ENCODE results near the gene ABCG4. TPM values are rescaled to one million over a fixed set of nuclear protein-coding genes. Genes with fewer than 3 reads are reported as not detected.

ABCG4 gene
- total and polyA plus RNA-seq, 2 experiments from 2014 or later = 2.4 to 3.2 TPM

DNA sequence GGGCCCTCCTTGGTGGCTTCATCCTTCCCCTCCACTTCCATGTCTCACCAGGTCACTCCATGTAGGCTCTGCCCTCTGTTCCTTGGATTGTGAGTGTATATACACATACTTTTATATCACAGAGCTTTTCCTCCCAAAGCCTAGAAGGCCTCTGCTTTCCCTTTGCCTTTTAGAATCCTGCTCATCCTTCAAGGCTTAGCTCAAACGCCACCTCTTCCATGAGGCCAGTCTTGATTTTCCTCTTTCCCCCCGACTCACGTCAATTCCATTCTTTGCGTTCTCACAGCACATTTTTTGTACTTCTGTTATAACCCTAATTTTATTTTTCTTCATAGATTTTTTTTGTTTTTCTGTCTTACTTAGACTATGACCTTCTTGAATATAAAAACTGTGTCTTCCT lies 3.8 kb downstream of the ABCG4 start:
- TF ChIP-seq, protein P1, sequence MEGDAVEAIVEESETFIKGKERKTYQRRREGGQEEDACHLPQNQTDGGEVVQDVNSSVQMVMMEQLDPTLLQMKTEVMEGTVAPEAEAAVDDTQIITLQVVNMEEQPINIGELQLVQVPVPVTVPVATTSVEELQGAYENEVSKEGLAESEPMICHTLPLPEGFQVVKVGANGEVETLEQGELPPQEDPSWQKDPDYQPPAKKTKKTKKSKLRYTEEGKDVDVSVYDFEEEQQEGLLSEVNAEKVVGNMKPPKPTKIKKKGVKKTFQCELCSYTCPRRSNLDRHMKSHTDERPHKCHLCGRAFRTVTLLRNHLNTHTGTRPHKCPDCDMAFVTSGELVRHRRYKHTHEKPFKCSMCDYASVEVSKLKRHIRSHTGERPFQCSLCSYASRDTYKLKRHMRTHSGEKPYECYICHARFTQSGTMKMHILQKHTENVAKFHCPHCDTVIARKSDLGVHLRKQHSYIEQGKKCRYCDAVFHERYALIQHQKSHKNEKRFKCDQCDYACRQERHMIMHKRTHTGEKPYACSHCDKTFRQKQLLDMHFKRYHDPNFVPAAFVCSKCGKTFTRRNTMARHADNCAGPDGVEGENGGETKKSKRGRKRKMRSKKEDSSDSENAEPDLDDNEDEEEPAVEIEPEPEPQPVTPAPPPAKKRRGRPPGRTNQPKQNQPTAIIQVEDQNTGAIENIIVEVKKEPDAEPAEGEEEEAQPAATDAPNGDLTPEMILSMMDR (IDR thresholded peaks at IDR 0.05; ENCODE audit: low read depth, low read length) = no peak
- DNase-seq (ENCODE audit: low read depth in 1 of 2, low spot score in 1 of 2) = no peak
- H3K4me3 ChIP-seq = no peak overlapping the region
- no peak overlapping the region for H3K27ac ChIP-seq
- H3K9me3 ChIP-seq (ENCODE audit: low read depth) = no peaks in the 10 kb centered on the region
- peaks cover 40% of the 10 kb centered on the region for H3K27me3 ChIP-seq
- H3K4me1 ChIP-seq (ENCODE audit: low read depth) = no peaks in the 10 kb centered on the region
- H3K36me3 ChIP-seq = no peaks in the 10 kb centered on the region

DNA sequence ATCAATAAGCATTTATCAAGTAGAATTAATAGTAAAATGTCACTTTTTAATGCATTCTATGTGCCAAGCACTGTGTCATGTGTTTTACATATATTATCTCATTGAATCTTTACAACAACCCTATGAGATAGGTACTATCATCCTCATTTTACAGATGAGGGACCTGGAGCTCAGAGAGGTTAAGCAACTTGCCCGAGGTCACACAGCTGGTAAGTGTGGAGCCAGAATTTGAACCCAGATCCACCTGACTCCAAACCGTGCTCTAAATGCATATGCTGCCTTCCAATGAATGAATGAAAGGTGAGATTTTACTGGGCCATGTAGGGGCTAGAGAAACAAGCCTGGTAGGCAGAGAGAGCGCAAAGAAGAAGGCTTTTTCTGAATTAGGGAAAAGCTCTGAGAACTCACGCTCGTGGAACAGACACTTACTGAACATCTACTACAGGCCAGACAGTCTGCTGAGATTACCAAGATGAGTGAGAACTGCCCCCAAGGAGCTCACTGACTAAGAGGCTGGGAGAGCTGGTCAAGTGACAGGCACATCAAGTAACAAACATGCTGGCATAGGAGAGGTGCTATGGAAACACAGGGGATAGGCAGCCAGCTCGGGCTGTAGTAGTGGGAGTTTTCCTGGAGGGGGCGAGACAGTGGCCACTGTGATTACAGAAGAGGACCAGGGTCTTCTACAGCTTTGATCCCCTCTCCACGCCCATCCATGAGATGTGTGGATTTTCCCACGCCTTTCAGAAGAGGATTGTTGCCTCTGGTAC lies 4.4 kb downstream of the ABCG4 start:
- Histone ChIP-seq H3K27ac (no peak overlapping the region), H3K4me3 (no peak overlapping the region), H3K27me3 (peaks cover 33% of the 10 kb centered on the region), H3K4me1 (ENCODE audit: low read depth) (no peaks in the 10 kb centered on the region), H3K9me3 (ENCODE audit: low read depth) (no peaks in the 10 kb centered on the region), H3K36me3 (no peaks in the 10 kb centered on the region)
- TF ChIP-seq, protein P1 (IDR thresholded peaks at IDR 0.05; ENCODE audit: low read depth, low read length) = no peak
- peak in 1 of 2 donors; percentile 25 for DNase-seq (ENCODE audit: low read depth in 1 of 2, low spot score in 1 of 2)

DNA sequence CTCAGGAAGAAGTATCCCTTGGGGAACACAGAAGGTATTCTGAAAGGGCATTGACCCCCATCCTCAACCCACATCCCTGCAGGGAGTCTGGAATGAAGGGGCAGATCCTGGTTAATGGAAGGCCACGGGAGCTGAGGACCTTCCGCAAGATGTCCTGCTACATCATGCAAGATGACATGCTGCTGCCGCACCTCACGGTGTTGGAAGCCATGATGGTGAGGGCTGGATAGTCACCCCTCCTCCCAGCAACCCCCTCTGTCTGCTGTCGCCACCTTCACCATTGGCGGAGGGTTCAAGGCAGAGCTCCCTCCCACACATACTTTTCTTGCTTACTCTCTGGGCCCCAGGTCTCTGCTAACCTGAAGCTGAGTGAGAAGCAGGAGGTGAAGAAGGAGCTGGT lies 5.3 kb downstream of the ABCG4 start:
- H3K27me3 ChIP-seq = peaks cover 24% of the 10 kb centered on the region
- TF ChIP-seq, protein P1 (IDR thresholded peaks at IDR 0.05; ENCODE audit: low read depth, low read length) = no peak
- H3K36me3 ChIP-seq = no peaks in the 10 kb centered on the region
- no peaks in the 10 kb centered on the region for H3K9me3 ChIP-seq (ENCODE audit: low read depth)
- H3K4me3 ChIP-seq = no peak overlapping the region
- no peak overlapping the region for H3K27ac ChIP-seq
- DNase-seq (ENCODE audit: low read depth in 1 of 2, low spot score in 1 of 2) = no peak
- no peaks in the 10 kb centered on the region for H3K4me1 ChIP-seq (ENCODE audit: low read depth)

DNA sequence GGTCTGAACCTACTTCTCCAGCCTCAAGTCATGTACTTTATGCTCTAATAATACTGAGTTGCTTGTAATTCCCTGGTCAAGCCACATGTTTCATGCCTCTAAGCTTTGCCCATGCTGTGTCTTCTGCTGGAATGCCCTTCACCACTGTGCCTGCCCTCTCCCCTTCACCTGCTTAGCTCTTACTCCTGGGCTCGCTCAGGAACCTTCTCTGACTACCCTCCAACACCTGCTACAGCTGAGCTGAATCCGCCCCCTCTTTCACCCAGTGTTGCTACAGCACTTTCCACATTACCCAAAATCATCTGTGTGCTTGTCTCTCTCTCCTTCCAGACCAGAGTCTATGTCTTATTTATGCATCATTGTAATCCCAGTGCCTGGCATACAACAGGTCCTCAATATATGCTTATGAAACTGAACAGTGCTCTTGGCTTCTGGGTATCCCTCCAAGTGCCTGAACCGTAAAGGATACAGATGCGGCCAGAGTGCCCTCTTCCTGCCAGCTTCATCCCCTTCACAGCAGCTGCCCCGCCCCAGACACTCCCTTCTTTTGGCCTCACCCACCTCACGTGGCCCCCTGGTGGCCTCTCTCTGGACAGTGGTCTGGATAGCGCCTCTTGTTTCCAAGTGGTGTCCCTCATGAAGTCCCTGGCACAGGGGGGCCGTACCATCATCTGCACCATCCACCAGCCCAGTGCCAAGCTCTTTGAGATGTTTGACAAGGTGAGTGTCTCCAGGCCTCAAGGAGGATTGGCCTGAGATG lies 7.1 kb downstream of the ABCG4 start:
- TF ChIP-seq, protein P1 (IDR thresholded peaks at IDR 0.05; ENCODE audit: low read depth, low read length) = peak; percentile 18
- Histone ChIP-seq H3K4me3 (no peak overlapping the region), H3K9me3 (ENCODE audit: low read depth) (no peaks in the 10 kb centered on the region), H3K4me1 (ENCODE audit: low read depth) (no peaks in the 10 kb centered on the region), H3K27ac (no peak overlapping the region), H3K36me3 (no peaks in the 10 kb centered on the region), H3K27me3 (peaks cover 7% of the 10 kb centered on the region)
- DNase-seq (ENCODE audit: low read depth in 1 of 2, low spot score in 1 of 2) = no peak

DNA sequence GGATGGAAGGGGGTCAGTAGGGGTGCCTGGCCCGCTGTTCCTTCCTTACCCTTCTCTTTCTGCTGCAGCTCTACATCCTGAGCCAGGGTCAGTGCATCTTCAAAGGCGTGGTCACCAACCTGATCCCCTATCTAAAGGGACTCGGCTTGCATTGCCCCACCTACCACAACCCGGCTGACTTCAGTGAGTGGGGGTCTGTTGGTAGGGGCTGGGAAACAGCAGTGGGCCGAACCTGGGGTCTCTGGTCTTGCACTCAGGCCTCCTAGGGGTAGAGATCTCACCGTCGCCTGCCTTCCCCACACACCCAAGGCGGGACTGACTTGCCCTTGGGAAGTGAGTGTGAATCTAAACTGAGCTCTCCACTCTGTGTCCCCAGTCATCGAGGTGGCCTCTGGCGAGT lies 7.6 kb downstream of the ABCG4 start:
- Histone ChIP-seq H3K4me1 (ENCODE audit: low read depth) (no peaks in the 10 kb centered on the region), H3K27ac (no peak overlapping the region), H3K9me3 (ENCODE audit: low read depth) (no peaks in the 10 kb centered on the region), H3K36me3 (no peaks in the 10 kb centered on the region), H3K4me3 (no peak overlapping the region), H3K27me3 (peaks cover 2% of the 10 kb centered on the region)
- DNase-seq (ENCODE audit: low read depth in 1 of 2, low spot score in 1 of 2) = no peak
- TF ChIP-seq, protein P1 (IDR thresholded peaks at IDR 0.05; ENCODE audit: low read depth, low read length) = no peak
